HG03460 (cell line): Measurements from ENCODE around the gene SOX6.

Experiments
- ATAC-seq: cut with Tn5 transposase; IDR thresholded peaks from one replicate; pipeline ENCODE4 v1.9.1; 2021; ENCODE audit not compliant: unreplicated experiment

SOX6 gene

DNA sequence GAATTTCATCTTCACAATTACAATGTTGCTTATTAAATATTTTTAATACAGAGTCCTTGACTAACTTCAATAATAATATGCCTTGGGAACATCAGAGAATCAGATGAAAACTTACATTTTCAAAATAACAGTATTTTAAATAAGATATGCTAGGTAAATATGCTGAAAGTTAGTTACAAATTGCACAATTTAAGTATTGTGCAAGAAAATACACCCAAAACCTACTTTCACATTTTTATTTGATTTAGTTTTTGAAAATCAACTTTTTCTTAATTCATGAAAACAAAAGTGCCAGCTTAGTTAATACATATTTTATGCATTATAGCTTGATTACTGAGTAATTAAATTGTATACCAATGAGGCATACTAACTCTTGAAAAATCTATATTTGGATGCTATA, 76.8 kb downstream of the SOX6 start:
- no peak for ATAC-seq

DNA sequence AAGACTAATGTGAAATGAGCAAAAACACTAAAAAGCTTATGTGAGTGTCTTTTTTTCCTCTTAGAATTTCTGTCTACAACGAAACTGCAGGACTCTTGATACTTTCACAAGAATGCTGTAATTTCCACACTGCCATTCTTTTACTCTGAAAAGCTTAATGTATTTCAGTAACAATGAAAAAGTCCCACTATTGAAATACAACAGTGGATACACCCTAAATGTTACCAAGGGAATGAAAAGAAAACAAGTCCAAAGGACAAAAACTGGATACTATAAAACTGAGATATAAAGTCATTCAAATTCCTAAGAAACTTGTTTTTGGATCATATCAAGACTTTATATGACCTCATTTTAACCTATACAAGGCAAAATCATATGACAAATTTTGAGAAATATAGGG, 77.4 kb downstream of the SOX6 start:
- no peak for ATAC-seq

DNA sequence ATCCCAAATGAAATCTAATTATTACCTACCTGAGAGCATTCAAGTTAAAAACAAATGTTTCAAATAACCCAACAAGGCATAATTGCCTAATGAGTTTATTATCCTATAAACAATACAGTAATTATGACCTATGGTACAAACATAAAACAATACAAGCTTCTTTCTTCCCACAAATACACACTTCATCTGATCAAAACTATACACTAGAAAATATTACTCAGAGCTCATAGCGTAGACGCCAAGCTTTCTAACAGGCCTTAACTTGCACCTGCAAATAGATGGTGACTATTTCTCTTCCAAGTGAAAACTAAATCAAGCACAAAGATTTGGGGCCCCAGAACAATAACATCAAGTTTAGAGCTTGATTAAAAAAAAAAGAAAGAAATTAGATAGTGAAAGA, 78.1 kb downstream of the SOX6 start:
- no peak for ATAC-seq

DNA sequence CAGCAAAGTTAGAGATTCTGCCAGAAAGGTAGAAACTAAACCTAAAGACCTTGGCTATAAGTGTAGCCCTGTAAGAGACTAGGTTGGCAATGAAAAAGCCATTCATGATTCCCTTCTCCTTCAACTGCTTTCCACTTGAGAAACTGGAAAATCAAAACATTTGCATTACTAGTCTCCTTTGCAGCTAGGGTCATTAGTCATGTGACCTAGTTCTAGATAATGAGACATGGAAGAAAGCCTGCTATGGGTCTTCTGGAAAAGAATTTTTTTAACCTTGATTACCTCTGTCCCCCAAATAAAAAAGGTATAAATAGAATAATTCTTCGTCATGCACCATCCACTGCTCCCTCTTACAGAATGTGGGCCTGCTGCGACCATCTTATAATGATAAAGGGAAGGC, 80.1 kb downstream of the SOX6 start:
- ATAC-seq: no peak

DNA sequence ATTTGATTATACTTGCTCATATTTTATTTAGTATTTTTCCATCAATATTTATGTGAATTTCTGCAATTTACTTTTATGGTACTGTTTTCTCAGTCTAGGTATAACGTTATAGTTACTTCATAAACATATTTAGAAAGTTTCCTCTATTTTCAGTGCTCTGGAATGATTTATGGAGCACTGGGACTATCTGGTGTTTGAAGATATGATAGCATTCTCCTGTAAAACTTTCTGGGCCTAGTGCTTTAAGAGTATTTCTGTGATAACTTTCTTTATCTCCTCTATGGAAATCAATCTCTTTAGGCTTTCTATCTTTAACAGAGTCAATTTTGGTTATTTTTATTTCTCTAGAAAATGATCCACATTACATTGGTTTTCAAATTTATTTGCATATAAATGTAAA, 85.1 kb downstream of the SOX6 start:
- no peak for ATAC-seq

DNA sequence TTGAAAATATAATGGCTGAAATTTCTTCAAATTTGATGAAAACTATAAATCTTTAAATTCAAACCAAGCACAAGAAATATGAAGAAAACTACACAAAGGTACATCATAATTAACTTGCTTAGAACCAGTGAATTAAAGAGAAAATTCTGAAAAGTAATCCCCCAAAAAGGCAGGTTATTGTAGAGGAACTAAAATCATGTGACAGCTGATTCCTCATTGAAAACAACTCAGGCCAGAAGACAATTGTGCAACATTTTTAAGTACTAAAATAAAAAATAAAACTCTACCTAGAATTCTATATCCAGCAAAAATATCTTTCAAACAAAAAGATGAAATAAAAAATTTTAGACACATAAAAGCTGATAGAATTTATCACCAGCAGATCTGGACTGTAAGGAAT, 90.3 kb downstream of the SOX6 start:
- no peak for ATAC-seq

DNA sequence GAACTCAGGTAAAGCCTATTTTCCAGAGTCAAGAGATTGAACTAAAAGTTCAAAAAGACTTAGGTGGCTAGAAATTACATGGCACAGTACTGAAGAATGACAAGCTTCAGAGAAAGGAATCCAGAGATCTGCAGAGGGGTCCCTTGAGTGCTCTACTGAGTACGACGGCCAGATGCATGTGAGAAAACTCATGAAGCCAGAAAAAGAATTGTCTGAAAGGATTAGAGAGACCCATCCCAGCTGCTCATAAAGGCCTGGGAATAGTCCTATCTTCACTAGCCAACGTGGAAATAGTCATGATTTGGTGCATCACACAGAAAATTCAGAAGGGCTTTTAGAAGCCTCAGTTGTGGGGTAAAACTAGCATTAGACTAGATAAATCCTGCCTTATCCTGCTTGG, 91.3 kb downstream of the SOX6 start:
- no peak for ATAC-seq

DNA sequence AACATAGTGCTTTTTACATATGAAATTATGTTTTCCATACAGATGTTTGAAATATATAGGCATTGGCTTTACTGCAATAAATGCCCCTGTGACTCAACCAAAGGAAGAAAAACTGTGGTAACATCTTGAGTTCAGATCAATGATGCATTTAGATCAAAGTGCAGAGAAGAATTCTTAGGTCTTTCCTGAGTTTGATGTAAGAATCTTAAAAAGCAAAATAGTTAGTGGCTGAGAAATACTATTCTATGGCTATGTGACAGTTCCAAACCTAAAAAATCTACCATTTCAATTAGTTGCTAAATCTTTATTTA, 93.7 kb downstream of the SOX6 start:
- no peak for ATAC-seq

DNA sequence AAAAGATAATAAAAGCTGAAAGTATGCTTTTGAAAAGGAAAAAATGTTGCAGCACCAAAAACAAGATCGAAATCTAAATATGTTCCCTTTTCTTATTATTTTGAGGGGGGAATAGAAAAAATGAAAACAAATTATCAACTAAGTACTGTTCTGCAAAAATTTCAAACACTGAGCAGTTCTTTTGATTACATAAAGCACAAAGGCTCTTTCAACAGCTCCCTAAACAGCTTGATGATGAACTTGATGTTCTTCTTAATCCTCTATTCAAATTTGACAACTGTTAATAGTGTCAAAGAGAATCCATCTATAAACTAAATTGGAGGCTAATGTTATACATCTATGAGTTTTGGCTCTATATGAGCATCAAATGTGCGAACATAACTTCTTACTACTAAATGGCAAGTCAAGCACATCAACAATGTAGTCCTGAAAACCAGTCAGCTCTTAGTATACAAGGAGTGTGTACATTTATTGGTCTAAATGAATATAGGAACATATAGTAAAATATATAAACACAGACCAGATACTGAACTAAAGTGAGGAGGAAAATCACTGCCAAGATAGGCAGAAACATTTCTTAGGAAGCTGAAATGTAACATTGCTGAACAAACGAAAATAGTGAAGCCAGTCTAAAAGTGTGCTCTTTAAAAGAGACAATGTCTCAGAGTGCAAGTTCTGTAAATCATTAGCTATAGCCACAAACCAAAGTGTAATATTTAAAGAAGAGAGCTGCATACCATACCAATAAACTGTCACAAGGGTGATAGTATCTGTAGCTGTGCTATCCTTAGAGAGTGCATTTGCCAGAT, 94.3 kb downstream of the SOX6 start:
- peak; percentile 91 for ATAC-seq

DNA sequence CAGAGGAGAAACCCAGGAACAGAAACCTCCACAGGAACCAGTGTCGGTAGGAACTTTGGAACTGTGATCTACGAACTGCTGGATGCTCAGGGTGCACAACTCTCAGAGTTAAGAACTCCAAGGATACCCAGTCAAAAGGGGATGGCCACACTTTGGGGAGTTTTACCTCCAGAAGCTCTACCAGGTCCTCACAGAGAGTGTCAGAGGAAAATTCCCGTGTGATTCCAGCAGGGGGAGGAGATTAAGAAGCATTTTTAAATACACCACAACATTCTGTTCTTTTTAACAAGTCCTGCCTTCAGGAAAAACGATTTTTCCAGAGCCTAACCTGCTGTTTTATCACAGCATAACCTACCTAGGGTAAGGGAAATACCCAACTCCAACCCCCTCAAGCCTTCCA, 104.0 kb downstream of the SOX6 start:
- no peak for ATAC-seq

DNA sequence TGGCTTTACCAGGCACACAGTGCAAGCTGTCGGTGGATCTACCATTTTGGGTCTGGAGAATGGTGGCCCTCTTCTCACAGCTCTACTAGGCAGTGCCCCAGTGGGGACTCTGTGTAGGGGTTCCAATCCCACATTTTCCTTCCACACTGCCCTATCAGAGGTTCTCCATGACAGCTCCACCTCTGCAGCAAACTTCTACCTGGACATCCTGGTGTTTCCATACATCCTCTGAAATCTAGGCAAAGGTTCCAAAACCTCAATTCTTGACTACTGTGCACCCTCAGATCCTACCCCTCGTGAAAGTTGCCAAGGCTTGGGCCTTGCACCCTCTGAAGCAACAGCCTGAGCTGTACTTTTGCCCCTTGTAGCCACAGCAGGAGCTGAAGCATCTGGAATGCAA, 108.1 kb downstream of the SOX6 start:
- ATAC-seq: no peak

DNA sequence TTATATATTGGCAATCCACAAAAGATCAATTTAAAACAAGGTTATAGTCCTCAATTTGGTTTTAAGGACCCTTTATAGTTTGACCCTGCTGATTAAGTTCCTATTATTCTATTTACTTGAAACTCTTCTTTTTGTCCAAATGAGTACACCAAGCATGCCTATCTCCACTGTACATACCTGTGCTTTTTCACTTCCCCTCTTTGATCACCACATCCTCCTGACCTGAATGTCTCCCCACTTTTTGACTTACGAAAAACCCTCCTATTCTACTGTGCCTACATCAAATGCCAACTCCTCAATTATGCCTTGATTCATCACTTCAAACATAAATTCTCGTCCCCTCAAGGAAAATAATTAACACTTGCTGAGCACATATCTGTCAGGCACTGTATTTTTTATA, 113.5 kb downstream of the SOX6 start:
- ATAC-seq: peak; percentile 74

DNA sequence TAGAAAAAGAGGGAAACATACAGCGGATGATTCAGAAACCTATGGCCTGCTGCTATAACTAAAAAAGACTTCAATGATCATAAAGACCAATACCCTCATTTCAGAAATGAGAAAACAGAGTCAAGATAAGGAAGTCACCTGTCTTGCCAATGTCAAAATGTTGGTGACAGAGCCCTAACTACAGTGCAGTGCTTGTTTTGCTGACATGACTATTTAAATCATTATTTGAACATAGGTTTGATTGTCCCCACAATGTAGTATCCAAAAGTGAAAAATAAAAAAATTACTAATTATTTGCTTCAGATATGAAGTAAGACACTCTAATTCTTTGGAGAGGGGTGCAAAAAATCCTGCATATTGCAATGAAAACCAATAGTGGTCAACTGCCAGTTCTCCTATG, 115.7 kb downstream of the SOX6 start:
- ATAC-seq: no peak

DNA sequence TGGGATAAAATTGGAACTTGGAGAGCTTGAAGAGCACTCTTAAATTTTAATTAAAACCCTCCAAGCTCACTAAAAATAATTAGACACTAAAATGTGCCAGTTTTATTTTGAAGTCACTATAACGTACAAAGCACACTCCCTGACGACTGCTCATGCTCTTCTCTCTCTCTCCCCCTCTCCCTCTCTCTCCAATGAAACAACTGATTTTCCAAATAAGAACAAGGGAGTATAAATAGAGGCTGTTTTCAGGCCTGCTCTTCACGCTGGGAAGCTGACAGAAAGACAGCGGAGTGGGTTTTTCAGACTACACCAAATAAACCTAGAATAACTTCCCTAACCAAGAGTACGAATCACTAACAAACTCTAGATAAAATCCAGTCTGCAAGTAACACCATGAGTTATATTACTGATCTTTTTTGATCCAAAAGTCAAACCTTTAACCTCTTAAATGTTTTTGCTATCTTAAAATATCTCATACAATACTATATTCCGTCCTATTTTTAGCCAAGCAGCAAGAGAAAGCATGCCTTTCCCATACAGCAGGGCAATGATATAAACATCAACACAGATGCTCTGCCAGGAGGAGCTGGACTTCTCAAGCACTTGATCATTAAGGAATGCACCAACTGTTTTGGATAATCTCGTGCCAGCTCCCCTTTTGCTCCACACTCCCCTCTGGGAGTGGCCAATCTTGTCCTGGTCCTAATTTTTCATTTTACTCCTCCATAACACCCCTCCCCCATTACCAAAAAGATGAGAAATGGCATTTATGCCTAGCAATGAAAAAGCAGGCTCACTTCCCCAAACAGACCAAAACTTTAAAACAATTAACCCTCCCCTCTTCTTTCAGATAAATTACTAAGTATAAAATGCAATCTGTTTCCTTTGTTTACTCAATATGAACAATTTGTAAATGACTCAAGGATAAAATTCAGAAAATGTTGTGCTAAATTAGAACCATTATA, 116.9 kb downstream of the SOX6 start:
- no peak for ATAC-seq

DNA sequence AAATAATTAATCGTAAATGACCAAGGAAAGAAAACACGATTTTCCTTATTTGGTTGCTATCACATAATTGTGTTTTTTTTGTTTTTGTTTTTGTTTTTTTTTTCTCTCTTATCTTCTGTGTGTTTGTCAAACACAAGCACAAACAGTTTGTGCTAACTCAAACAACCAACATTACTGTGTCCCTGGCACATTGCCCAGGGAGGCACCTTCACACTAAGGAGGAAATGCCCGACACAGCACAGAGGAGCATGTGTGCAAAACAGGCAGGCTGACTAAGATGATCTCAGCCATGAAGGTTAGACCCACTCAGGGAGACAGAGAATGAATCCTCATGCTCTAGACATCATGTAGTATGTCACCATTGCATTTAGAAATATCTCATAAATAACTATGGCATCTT, 130.1 kb downstream of the SOX6 start:
- ATAC-seq: no peak

DNA sequence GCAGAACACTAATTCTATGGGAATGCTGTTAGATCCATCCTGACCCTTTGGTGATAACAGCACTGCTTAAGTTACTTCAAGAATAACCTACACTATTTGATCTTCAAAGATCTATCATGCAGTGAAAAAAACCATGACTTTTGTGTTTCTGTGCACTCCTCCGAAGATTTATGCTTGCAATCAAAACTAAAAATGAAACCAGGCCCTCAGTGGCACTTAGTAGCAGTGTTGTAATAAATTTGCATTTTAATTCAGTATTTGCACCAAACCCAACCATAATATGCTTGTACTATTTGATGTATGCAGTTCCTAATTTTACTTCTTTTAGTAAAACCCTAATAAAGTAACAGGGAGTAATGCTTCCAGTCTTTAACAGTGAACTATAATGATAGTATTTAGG, 130.7 kb downstream of the SOX6 start:
- no peak for ATAC-seq

DNA sequence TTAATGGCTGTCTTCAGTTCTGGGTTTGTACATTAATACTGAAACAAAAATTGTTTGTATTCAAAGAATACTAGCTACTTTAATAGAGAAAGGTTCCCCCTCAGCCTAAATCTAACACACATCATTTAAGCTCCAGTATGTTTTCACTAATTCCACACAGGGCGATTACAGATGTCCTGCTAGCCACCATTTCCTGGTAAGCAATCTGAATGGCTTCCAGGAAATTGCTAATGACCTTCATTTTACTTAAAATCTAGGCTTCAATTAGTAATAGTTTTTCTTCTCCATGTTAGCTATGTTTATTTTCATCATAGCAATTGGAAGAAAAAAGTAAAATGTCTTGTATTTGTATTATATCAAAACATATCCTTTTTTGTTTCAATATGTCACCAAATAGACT, 132.8 kb downstream of the SOX6 start:
- no peak for ATAC-seq

DNA sequence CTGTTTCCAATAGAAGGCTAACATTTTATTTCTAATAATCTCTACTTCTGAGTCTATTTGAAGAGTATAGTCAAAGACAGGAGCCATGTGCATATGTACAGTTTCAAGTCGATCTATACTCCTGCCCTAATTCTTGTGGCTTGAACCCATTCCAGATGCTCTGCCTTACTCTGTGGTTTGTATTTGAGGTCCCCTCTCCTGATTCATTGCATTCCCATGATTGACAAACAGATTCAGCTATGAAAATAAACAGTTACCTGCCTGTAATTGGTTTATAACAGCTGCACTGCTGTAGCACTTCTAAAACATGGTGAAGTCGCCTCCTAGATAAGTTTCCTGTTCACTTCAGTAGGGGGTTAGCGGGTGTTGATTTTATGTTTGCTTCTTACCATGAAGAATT, 138.7 kb downstream of the SOX6 start:
- ATAC-seq: no peak

DNA sequence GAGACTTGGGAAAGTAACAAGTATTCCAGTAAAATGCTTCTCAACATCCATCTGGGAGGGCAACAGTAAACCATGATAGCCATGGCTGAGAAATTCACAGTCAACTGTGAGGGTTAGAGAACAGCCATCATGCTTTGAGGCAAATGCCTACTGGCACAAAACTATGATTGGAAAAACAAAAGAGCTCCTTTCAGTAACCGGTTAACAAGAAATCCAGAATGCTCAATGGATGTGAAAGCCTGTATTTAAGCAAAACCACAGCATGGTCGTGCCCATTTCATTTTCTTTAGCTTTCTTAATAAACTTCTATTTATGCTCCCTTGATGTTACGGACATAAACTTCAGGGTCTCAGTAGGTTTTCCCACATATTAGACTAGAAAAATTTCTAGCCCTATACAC, 139.5 kb downstream of the SOX6 start:
- no peak for ATAC-seq

DNA sequence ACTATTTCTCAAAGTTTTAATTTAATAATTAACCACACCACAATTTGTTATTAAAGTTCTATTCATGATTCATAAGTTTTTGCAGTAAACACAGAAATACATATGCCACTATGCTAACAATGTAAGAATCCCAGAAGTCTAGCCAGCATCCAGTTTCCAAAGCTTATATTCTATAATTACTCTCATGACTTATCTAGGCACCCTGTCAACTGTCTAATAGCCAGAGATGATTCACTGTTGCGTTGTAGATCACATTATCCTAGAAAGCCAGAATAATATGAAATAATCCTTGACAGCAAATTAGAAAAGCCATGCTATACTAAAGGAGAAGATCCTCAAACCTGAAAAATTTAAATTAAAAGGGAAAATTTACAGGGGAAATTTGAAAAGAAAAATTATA, 141.0 kb downstream of the SOX6 start:
- no peak for ATAC-seq

DNA sequence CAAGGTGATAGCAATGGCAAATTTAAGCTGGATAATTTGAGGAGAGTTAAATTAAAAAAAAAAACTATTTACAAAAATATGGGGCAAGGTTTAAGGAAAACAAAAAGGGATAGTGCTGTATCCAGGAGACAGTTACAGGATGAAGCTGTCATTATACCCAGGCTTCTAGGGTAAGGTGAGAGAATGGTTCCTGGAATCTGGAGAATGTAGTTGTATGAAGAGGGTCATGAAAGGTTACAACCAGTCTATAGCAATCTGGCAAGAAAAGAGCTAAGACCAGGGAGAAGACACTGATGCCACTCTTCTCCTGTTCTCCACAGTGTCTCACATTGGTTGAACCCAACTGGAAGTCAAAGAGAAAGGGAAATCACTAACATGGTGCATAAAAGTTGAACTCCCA, 144.9 kb downstream of the SOX6 start:
- ATAC-seq: no peak

DNA sequence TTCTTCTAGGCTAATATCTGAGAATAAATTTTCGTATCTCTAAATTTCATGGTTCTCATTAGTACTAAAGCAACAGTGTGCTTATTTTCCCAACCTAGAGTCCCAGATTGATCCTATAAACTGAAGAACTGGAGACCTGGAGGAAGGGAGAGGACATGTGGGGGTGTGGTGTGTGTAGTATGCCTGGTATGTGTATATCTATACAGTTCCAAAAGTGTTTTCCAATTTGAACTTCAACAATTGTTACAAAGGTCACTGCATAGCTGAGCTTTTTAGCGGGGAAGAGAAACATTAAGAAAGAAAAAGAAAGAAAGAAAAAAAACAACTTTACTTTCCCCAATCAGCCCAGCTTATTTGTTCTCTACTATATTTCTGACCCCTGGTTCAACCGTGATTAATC, 152.1 kb downstream of the SOX6 start:
- ATAC-seq: no peak
